PC-3 (cell line): ENCODE data around the gene MYB. TPM values are rescaled to one million over a fixed set of nuclear protein-coding genes. Genes with fewer than 3 reads are reported as not detected.
A peak's percentile ranks its signal among the peaks of the same experiment; 100 is the strongest.

Source experiments
- ATAC-seq: fragments of 200-7000 bp; cut with Tn5 transposase; 2 replicates; pipeline ENCODE4 v1.9.1; 2020; ENCODE audit warnings: mild to moderate bottlenecking, moderate library complexity
- BruUV-seq: library from RNA; stranded (reverse); fragments of 400-500 nt; replicated peaks from 2 replicates; lab custom pipeline; 2021; lab: Mats Ljungman, UMichigan
- CTCF ChIA-PET: fragments of 300-600 bp; sonication (Branson Sonifier 250); formaldehyde crosslinking; loops from one replicate; lab custom pipeline; 2022; ENCODE audit warnings: antibody characterized with exemption; lab: Charles Lee
- POLR2A ChIA-PET: fragments of 300-600 bp; sonication (Branson Sonifier 250); formaldehyde crosslinking; loops from one replicate; lab custom pipeline; 2022; ENCODE audit warnings: antibody characterized with exemption; ENCODE audit not compliant: unreplicated experiment; lab: Charles Lee
- DNase-seq: peaks from one replicate; pipeline ENCODE4 v3.0.0-alpha.2; 2015
- H2AFZ ChIP-seq: fragments of 300-600 bp; sonication (generic); 2 replicates; pipeline ENCODE4 v1.6.0; 2016; ENCODE audit warnings: antibody characterized with exemption, low read length
- H3F3A ChIP-seq: fragments of 300-600 bp; sonication (generic); one replicate; pipeline ENCODE4 v1.6.0; 2017; ENCODE audit warnings: antibody characterized with exemption, low read length, control low read depth, mild to moderate bottlenecking; ENCODE audit not compliant: unreplicated experiment
- H3K27ac ChIP-seq: fragments of 300-600 bp; sonication (generic); 2 replicates; pipeline ENCODE4 v1.5.1; 2016; ENCODE audit warnings: mild to moderate bottlenecking, low read length
- H3K27me3 ChIP-seq: fragments of 300-600 bp; sonication (generic); 2 replicates; pipeline ENCODE4 v1.6.1; 2016; ENCODE audit warnings: low read length, mixed read lengths
- H3K36me3 ChIP-seq: fragments of 300-600 bp; sonication (generic); 2 replicates; pipeline ENCODE4 v1.6.1; 2016; ENCODE audit warnings: low read depth, mixed run types, low read length, mixed read lengths
- H3K4me1 ChIP-seq: fragments of 300-600 bp; sonication (generic); 2 replicates; pipeline ENCODE4 v1.5.1; 2016; ENCODE audit warnings: low read length; ENCODE audit not compliant: insufficient read depth
- H3K4me2 ChIP-seq: fragments of 300-600 bp; sonication (generic); 2 replicates; pipeline ENCODE4 v1.6.0; 2016; ENCODE audit warnings: low read length
- H3K4me3 ChIP-seq: fragments of 300-600 bp; sonication (generic); 2 replicates; pipeline ENCODE4 v1.5.1; 2016; ENCODE audit warnings: mild to moderate bottlenecking, low read length, mixed read lengths
- H3K79me2 ChIP-seq: fragments of 300-600 bp; sonication (generic); 2 replicates; pipeline ENCODE4 v1.6.1; 2017; ENCODE audit warnings: low read length, mixed read lengths
- H3K9ac ChIP-seq: fragments of 300-600 bp; sonication (generic); 2 replicates; pipeline ENCODE4 v1.6.0; 2016; ENCODE audit warnings: mild to moderate bottlenecking, low read length
- H3K9me2 ChIP-seq: fragments of 300-600 bp; sonication (generic); replicated peaks from 2 replicates; pipeline ENCODE4 v1.6.1; 2016; ENCODE audit warnings: mixed run types, low read length, mixed read lengths
- H3K9me3 ChIP-seq: fragments of 300-600 bp; sonication (generic); 2 replicates; pipeline ENCODE4 v1.6.1; 2016; ENCODE audit warnings: low read length, mixed read lengths
- H4K20me1 ChIP-seq: fragments of 300-600 bp; sonication (generic); 2 replicates; pipeline ENCODE4 v1.6.1; 2016; ENCODE audit warnings: low read length, mixed read lengths
- CTCF ChIP-seq: fragments of 300-600 bp; sonication (generic); conservative IDR thresholded peaks from 2 replicates; pipeline ENCODE4 v1.5.1; 2017; ENCODE audit warnings: antibody characterized with exemption, low read depth, mild to moderate bottlenecking, low read length
- EZH2 ChIP-seq: fragments of 300-600 bp; sonication (generic); IDR thresholded peaks from one replicate; pipeline ENCODE4 v1.6.1; 2017; ENCODE audit warnings: antibody characterized with exemption, mild to moderate bottlenecking, low read length; ENCODE audit not compliant: unreplicated experiment
- EZH2phosphoT487 ChIP-seq: fragments of 300-600 bp; sonication (generic); IDR thresholded peaks from 2 replicates; pipeline ENCODE4 v1.6.1; 2018; ENCODE audit warnings: mild to moderate bottlenecking, antibody characterized with exemption, low read length, borderline replicate concordance
- intact Hi-C: fragments of 100-400 bp; cut with micrococcal nuclease; formaldehyde crosslinking; loops from 2 replicates; pipeline ENCODE4 v1.9.0; 2023
- total RNA-seq: library from RNA; depleted of rRNA; stranded (reverse); fragments of >200 nt; gene quantifications from 2 replicates; pipeline ENCODE4 v1.2.3, GENCODE V29; 2014

Gene MYB
- total RNA-seq, 1 experiment from 2014 or later, result 4.4 TPM

GRCh38 chr6:135226537-135226936, 45.4 kb downstream of the MYB start:
- no peaks in the 10 kb centered on the region for H4K20me1 ChIP-seq
- H3K4me3 ChIP-seq, result no peak overlapping the region
- POLR2A ChIA-PET, result no interaction called here
- no peak for DNase-seq
- no peak for TF ChIP-seq CTCF
- TF ChIP-seq EZH2, result no peak
- no peak for TF ChIP-seq EZH2phosphoT487
- peaks cover 3% of the 10 kb centered on the region; the same call in 1 of the 2 replicates for H3K4me1 ChIP-seq
- no peaks in the 10 kb centered on the region for H3K9me2 ChIP-seq
- no peak overlapping the region for H3K4me2 ChIP-seq
- CTCF ChIA-PET, result no interaction called here
- H3K9me3 ChIP-seq, result no peaks in the 10 kb centered on the region
- H3K36me3 ChIP-seq, result no peaks in the 10 kb centered on the region
- no TSS peak for BruUV-seq
- H3K27ac ChIP-seq, result no peak overlapping the region
- H3K9ac ChIP-seq, result no peak overlapping the region
- intact Hi-C loops, result no loop called here
- H2AFZ ChIP-seq, result no peak overlapping the region
- no peaks in the 10 kb centered on the region for H3F3A ChIP-seq
- H3K79me2 ChIP-seq, result no peaks in the 10 kb centered on the region
- no peaks in the 10 kb centered on the region for H3K27me3 ChIP-seq
- ATAC-seq, result no peak

- CTCF ChIA-PET, result no interaction called here
- no peaks in the 10 kb centered on the region for H3K79me2 ChIP-seq
- peaks cover 3% of the 10 kb centered on the region; the same call in 1 of the 2 replicates for H3K4me1 ChIP-seq
- peak; percentile 13 for DNase-seq
- H3K9me3 ChIP-seq, result no peaks in the 10 kb centered on the region
- TF ChIP-seq EZH2phosphoT487, result no peak
- no peak for TF ChIP-seq EZH2
- TF ChIP-seq CTCF, result no peak; the same call in 1 of the 2 replicates
- H3K9ac ChIP-seq, result no peak overlapping the region
- H3K27me3 ChIP-seq, result no peaks in the 10 kb centered on the region
- no peak overlapping the region for H3K4me2 ChIP-seq
- no peak overlapping the region for H3K4me3 ChIP-seq
- ATAC-seq, result no peak
- H3K27ac ChIP-seq, result no peak overlapping the region
- POLR2A ChIA-PET, result no interaction called here
- no TSS peak for BruUV-seq
- H2AFZ ChIP-seq, result peak overlapping the region; percentile 11; the same call in 1 of the 2 replicates
- no peaks in the 10 kb centered on the region for H3F3A ChIP-seq
- no peaks in the 10 kb centered on the region for H3K9me2 ChIP-seq
- intact Hi-C loops, result no loop called here
- H3K36me3 ChIP-seq, result no peaks in the 10 kb centered on the region
- no peaks in the 10 kb centered on the region for H4K20me1 ChIP-seq
Measured at GRCh38 chr6:135227349-135227748, 46.2 kb downstream of the MYB start.

GRCh38 chr6:135227758-135228157, 46.6 kb downstream of the MYB start:
- H3K27ac ChIP-seq, result no peak overlapping the region
- intact Hi-C loops, result no loop called here
- peaks cover 3% of the 10 kb centered on the region; the same call in 1 of the 2 replicates for H3K4me1 ChIP-seq
- DNase-seq (no peak), ATAC-seq (no peak)
- no TSS peak for BruUV-seq
- H3K27me3 ChIP-seq, result no peaks in the 10 kb centered on the region
- H3K9me2 ChIP-seq, result no peaks in the 10 kb centered on the region
- H3K4me2 ChIP-seq, result no peak overlapping the region
- no peak overlapping the region for H3K9ac ChIP-seq
- POLR2A ChIA-PET, result no interaction called here
- no peak for TF ChIP-seq CTCF
- TF ChIP-seq EZH2phosphoT487, result no peak
- TF ChIP-seq EZH2, result no peak
- no peaks in the 10 kb centered on the region for H3K79me2 ChIP-seq
- no peak overlapping the region for H3K4me3 ChIP-seq
- H3K9me3 ChIP-seq, result no peaks in the 10 kb centered on the region
- H3F3A ChIP-seq, result no peaks in the 10 kb centered on the region
- H3K36me3 ChIP-seq, result no peaks in the 10 kb centered on the region
- CTCF ChIA-PET, result no interaction called here
- no peaks in the 10 kb centered on the region for H4K20me1 ChIP-seq
- peak overlapping the region; percentile 11; the same call in 1 of the 2 replicates for H2AFZ ChIP-seq
